GM21360 (cell line): ENCODE results near the gene TMEM144.
"Not testable (repeated sequence)": the region's sequence is repeated elsewhere in the genome, so short reads cannot be mapped to it uniquely, and the experiment has no call there.

Experiments used
- ATAC-seq: cut with Tn5 transposase; IDR thresholded peaks from one replicate; pipeline ENCODE4 v1.9.1; 2021; ENCODE audit warnings: mild to moderate bottlenecking, moderate library complexity; ENCODE audit not compliant: unreplicated experiment

TMEM144 gene

GRCh38 chr4:158234671-158235070 is 24.4 kb downstream of the TMEM144 start:
- no peak for ATAC-seq

- ATAC-seq = no peak
These were observed 26.2 kb downstream of the TMEM144 start for GRCh38 chr4:158236304-158237030.

- ATAC-seq = no peak
These were observed 28.3 kb downstream of the TMEM144 start for GRCh38 chr4:158238575-158238974.

- ATAC-seq = no peak
These were observed 28.9 kb downstream of the TMEM144 start for GRCh38 chr4:158239196-158239595.

GRCh38 chr4:158243071-158243470 is 32.8 kb downstream of the TMEM144 start:
- ATAC-seq = no peak

- ATAC-seq = no peak
These were observed 40.0 kb downstream of the TMEM144 start for GRCh38 chr4:158250321-158250720.

- ATAC-seq = peak; percentile 75
These were observed 43.2 kb downstream of the TMEM144 start for GRCh38 chr4:158253350-158253980.

- no peak for ATAC-seq
These were observed 44.0 kb downstream of the TMEM144 start for GRCh38 chr4:158254292-158254691.

GRCh38 chr4:158255727-158256324 is 45.5 kb downstream of the TMEM144 start:
- ATAC-seq = peak; percentile 70

GRCh38 chr4:158259955-158260575 is 49.8 kb downstream of the TMEM144 start:
- peak; percentile 39 for ATAC-seq

GRCh38 chr4:158261480-158261879 is 51.2 kb downstream of the TMEM144 start:
- ATAC-seq = no peak

- no peak for ATAC-seq
These were observed 58.3 kb downstream of the TMEM144 start for GRCh38 chr4:158268553-158268952.

- no peak for ATAC-seq
These were observed 64.3 kb downstream of the TMEM144 start for GRCh38 chr4:158274636-158275035.

- ATAC-seq = no peak
These were observed 67.3 kb downstream of the TMEM144 start for GRCh38 chr4:158277558-158277957.

GRCh38 chr4:158279052-158279451 is 68.8 kb downstream of the TMEM144 start:
- not testable (repeated sequence) for ATAC-seq

GRCh38 chr4:158280856-158281255 is 70.6 kb downstream of the TMEM144 start:
- no peak for ATAC-seq

GRCh38 chr4:158282252-158282651 is 72.0 kb downstream of the TMEM144 start:
- ATAC-seq = no peak

GRCh38 chr4:158285429-158286216 is 75.3 kb downstream of the TMEM144 start:
- no peak for ATAC-seq

GRCh38 chr4:158290912-158291311 is 80.6 kb downstream of the TMEM144 start:
- no peak for ATAC-seq

- ATAC-seq = no peak
These were observed 81.2 kb downstream of the TMEM144 start for GRCh38 chr4:158291334-158292055.
